ENCODE data around the gene RAB3C. TPM values are rescaled to one million over a fixed set of nuclear protein-coding genes. Genes with fewer than 3 reads are reported as not detected.
A peak's percentile ranks its signal among the peaks of the same experiment; 100 is the strongest.

Gene RAB3C
- total RNA-seq, 1 donor from 2014 or later, result 2.5 TPM

GRCh38 chr5:58891086-58891970, 308.5 kb downstream of the RAB3C start:
- Histone ChIP-seq H3K36me3 (no peaks in the 10 kb centered on the region), H3K9me3 (no peaks in the 10 kb centered on the region), H3K4me1 (peaks cover 13% of the 10 kb centered on the region), H3K27me3 (no peaks in the 10 kb centered on the region), H3K4me3 (no peak overlapping the region), H3K27ac (peak overlapping the region; percentile 49)
- TF ChIP-seq POLR2AphosphoS5 (IDR thresholded peaks at IDR 0.05; ENCODE audit: insufficient read depth in 1 of 2, low read depth in 1 of 2), result peak in 1 of 2 donors; percentile 19
- no peak for TF ChIP-seq POLR2A (IDR thresholded peaks at IDR 0.05)
- TF ChIP-seq CTCF (IDR thresholded peaks at IDR 0.05), result peak; percentile 27 to 63 (median 39)
- peak in 1 of 2 donors; percentile 94 for DNase-seq (ENCODE audit: extremely low spot score in 2 of 2)
- intact Hi-C loops (cut with DNase I), result no loop called here

- H3K36me3 ChIP-seq, result no peaks in the 10 kb centered on the region
- H3K9me3 ChIP-seq, result no peaks in the 10 kb centered on the region
- TF ChIP-seq POLR2AphosphoS5 (IDR thresholded peaks at IDR 0.05; ENCODE audit: insufficient read depth in 1 of 2, low read depth in 1 of 2) (no peak), POLR2A (IDR thresholded peaks at IDR 0.05) (no peak), CTCF (IDR thresholded peaks at IDR 0.05) (no peak)
- H3K27me3 ChIP-seq, result no peaks in the 10 kb centered on the region
- DNase-seq (ENCODE audit: extremely low spot score in 2 of 2), result no peak
- H3K4me1 ChIP-seq, result peaks cover 13% of the 10 kb centered on the region
- H3K27ac ChIP-seq, result peak overlapping the region; percentile 49
- H3K4me3 ChIP-seq, result no peak overlapping the region
- intact Hi-C loops (cut with DNase I), result no loop called here
These were observed 309.1 kb downstream of the RAB3C start for GRCh38 chr5:58891971-58892343.

- Histone ChIP-seq H3K27ac (no peak overlapping the region), H3K9me3 (no peaks in the 10 kb centered on the region), H3K4me1 (peaks cover 13% of the 10 kb centered on the region), H3K4me3 (no peak overlapping the region), H3K27me3 (no peaks in the 10 kb centered on the region), H3K36me3 (no peaks in the 10 kb centered on the region)
- intact Hi-C loops (cut with DNase I), result no loop called here
- no peak for TF ChIP-seq POLR2A (IDR thresholded peaks at IDR 0.05)
- no peak for TF ChIP-seq CTCF (IDR thresholded peaks at IDR 0.05)
- TF ChIP-seq POLR2AphosphoS5 (IDR thresholded peaks at IDR 0.05; ENCODE audit: insufficient read depth in 1 of 2, low read depth in 1 of 2), result no peak
- DNase-seq (ENCODE audit: extremely low spot score in 2 of 2), result no peak
These were observed 310.7 kb downstream of the RAB3C start for GRCh38 chr5:58893551-58893950.

- H3K4me1 ChIP-seq, result no peaks in the 10 kb centered on the region
- H3K4me3 ChIP-seq, result no peak overlapping the region
- no peaks in the 10 kb centered on the region for H3K36me3 ChIP-seq
- no peaks in the 10 kb centered on the region for H3K9me3 ChIP-seq
- H3K27me3 ChIP-seq, result no peaks in the 10 kb centered on the region
- DNase-seq (ENCODE audit: extremely low spot score in 2 of 2), result no peak
- intact Hi-C loops (cut with DNase I), result no loop called here
- no peak for TF ChIP-seq POLR2A (IDR thresholded peaks at IDR 0.05)
- TF ChIP-seq POLR2AphosphoS5 (IDR thresholded peaks at IDR 0.05; ENCODE audit: insufficient read depth in 1 of 2, low read depth in 1 of 2), result no peak
- no peak for TF ChIP-seq CTCF (IDR thresholded peaks at IDR 0.05)
- H3K27ac ChIP-seq, result no peak overlapping the region
These were observed 315.1 kb downstream of the RAB3C start for GRCh38 chr5:58898006-58898405.

- H3K36me3 ChIP-seq, result no peaks in the 10 kb centered on the region
- intact Hi-C loops (cut with DNase I), result no loop called here
- no peak overlapping the region for H3K27ac ChIP-seq
- no peaks in the 10 kb centered on the region for H3K9me3 ChIP-seq
- no peak for DNase-seq (ENCODE audit: extremely low spot score in 2 of 2)
- no peak overlapping the region for H3K4me3 ChIP-seq
- H3K4me1 ChIP-seq, result no peaks in the 10 kb centered on the region
- TF ChIP-seq CTCF (IDR thresholded peaks at IDR 0.05) (no peak), POLR2A (IDR thresholded peaks at IDR 0.05) (no peak), POLR2AphosphoS5 (IDR thresholded peaks at IDR 0.05; ENCODE audit: insufficient read depth in 1 of 2, low read depth in 1 of 2) (no peak)
- H3K27me3 ChIP-seq, result no peaks in the 10 kb centered on the region
These were observed 315.7 kb downstream of the RAB3C start for GRCh38 chr5:58898538-58898937.

All from vagina (tissue), 2 donors.